ENCODE data around the gene C4orf50. TPM values are rescaled to one million over a fixed set of nuclear protein-coding genes. Genes with fewer than 3 reads are reported as not detected.

Gene C4orf50
- total and polyA plus RNA-seq, 2 of the 13 experiments (the other 11 are each of a cell fraction or from before 2014, with no cell fraction given), result not detected

- ChIA-PET POLR2A (no interaction called here), CTCF (ENCODE audit: low intra/inter-chr PET ratio, low total read pairs) (no interaction called here)
- no peaks in the 10 kb centered on the region for H3K9me3 ChIP-seq (ENCODE audit: low read length)
- TF ChIP-seq ATF1 (CRISPR knock-in tag; IDR thresholded peaks at IDR 0.05) (no peak), ZFP36L1 (CRISPR knock-in tag; IDR thresholded peaks at IDR 0.05) (no peak), ZNF7 (CRISPR knock-in tag; IDR thresholded peaks at IDR 0.05) (no peak), U2AF2 (IDR thresholded peaks at IDR 0.05; ENCODE audit: low read depth, low read length) (no peak), ZNF75D (CRISPR knock-in tag; IDR thresholded peaks at IDR 0.05; ENCODE audit: borderline replicate concordance) (no peak)
- TF ChIP-seq, protein P1, sequence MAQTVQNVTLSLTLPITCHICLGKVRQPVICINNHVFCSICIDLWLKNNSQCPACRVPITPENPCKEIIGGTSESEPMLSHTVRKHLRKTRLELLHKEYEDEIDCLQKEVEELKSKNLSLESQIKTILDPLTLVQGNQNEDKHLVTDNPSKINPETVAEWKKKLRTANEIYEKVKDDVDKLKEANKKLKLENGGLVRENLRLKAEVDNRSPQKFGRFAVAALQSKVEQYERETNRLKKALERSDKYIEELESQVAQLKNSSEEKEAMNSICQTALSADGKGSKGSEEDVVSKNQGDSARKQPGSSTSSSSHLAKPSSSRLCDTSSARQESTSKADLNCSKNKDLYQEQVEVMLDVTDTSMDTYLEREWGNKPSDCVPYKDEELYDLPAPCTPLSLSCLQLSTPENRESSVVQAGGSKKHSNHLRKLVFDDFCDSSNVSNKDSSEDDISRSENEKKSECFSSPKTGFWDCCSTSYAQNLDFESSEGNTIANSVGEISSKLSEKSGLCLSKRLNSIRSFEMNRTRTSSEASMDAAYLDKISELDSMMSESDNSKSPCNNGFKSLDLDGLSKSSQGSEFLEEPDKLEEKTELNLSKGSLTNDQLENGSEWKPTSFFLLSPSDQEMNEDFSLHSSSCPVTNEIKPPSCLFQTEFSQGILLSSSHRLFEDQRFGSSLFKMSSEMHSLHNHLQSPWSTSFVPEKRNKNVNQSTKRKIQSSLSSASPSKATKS (CRISPR knock-in tag; IDR thresholded peaks at IDR 0.05), result no peak
- TF ChIP-seq, protein P2, sequence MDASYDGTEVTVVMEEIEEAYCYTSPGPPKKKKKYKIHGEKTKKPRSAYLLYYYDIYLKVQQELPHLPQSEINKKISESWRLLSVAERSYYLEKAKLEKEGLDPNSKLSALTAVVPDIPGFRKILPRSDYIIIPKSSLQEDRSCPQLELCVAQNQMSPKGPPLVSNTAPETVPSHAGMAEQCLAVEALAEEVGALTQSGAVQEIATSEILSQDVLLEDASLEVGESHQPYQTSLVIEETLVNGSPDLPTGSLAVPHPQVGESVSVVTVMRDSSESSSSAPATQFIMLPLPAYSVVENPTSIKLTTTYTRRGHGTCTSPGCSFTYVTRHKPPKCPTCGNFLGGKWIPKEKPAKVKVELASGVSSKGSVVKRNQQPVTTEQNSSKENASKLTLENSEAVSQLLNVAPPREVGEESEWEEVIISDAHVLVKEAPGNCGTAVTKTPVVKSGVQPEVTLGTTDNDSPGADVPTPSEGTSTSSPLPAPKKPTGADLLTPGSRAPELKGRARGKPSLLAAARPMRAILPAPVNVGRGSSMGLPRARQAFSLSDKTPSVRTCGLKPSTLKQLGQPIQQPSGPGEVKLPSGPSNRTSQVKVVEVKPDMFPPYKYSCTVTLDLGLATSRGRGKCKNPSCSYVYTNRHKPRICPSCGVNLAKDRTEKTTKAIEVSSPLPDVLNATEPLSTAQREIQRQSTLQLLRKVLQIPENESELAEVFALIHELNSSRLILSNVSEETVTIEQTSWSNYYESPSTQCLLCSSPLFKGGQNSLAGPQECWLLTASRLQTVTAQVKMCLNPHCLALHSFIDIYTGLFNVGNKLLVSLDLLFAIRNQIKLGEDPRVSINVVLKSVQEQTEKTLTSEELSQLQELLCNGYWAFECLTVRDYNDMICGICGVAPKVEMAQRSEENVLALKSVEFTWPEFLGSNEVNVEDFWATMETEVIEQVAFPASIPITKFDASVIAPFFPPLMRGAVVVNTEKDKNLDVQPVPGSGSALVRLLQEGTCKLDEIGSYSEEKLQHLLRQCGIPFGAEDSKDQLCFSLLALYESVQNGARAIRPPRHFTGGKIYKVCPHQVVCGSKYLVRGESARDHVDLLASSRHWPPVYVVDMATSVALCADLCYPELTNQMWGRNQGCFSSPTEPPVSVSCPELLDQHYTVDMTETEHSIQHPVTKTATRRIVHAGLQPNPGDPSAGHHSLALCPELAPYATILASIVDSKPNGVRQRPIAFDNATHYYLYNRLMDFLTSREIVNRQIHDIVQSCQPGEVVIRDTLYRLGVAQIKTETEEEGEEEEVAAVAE (CRISPR knock-in tag; IDR thresholded peaks at IDR 0.05; ENCODE audit: borderline replicate concordance), result no peak
- TF ChIP-seq, protein P3, sequence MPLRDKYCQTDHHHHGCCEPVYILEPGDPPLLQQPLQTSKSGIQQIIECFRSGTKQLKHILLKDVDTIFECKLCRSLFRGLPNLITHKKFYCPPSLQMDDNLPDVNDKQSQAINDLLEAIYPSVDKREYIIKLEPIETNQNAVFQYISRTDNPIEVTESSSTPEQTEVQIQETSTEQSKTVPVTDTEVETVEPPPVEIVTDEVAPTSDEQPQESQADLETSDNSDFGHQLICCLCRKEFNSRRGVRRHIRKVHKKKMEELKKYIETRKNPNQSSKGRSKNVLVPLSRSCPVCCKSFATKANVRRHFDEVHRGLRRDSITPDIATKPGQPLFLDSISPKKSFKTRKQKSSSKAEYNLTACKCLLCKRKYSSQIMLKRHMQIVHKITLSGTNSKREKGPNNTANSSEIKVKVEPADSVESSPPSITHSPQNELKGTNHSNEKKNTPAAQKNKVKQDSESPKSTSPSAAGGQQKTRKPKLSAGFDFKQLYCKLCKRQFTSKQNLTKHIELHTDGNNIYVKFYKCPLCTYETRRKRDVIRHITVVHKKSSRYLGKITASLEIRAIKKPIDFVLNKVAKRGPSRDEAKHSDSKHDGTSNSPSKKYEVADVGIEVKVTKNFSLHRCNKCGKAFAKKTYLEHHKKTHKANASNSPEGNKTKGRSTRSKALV (CRISPR knock-in tag; IDR thresholded peaks at IDR 0.05), result no peak
- no peaks in the 10 kb centered on the region for H3K79me2 ChIP-seq (ENCODE audit: insufficient read depth, low read length)
- no peak for FAIRE-seq
- H3K4me1 ChIP-seq (ENCODE audit: insufficient read depth, low read length), result no peaks in the 10 kb centered on the region
- H2AFZ ChIP-seq (ENCODE audit: low read length), result no peak overlapping the region
- in situ Hi-C loops (cut with HindIII; ENCODE audit: extremely low pct_ligation_motif_present, low pct_unique_long_range_greater_than_20kb) (no loop called here), intact Hi-C loops (cut with micrococcal nuclease; ENCODE audit: unreplicated experiment) (no loop called here)
- peaks cover 5 to 22% of the 10 kb centered on the region in 2 experiments; a peak in 4 of 5 replicates for H3K27me3 ChIP-seq (ENCODE audit: control insufficient read depth in 1 of 2, insufficient read depth in 2 of 2, low read length in 2 of 2)
- ATAC-seq, result no peak
- no peak overlapping the region for H3K9ac ChIP-seq (ENCODE audit: insufficient read depth, low read depth, low read length)
- H3K36me3 ChIP-seq (replicated peaks in 1 of 2; ENCODE audit: control insufficient read depth in 1 of 2, insufficient read depth in 2 of 2, low read length in 2 of 2), result no peaks in the 10 kb centered on the region
- no peak overlapping the region for H3K27ac ChIP-seq (ENCODE audit: extremely low read length, insufficient read depth, low read length)
- H4K20me1 ChIP-seq (ENCODE audit: insufficient read depth, low read length), result peaks cover 4% of the 10 kb centered on the region; the same call in 1 of the 2 replicates
- no peak overlapping the region for H3K4me3 ChIP-seq (replicated peaks in 1 of 3; ENCODE audit: insufficient read depth in 1 of 3, low read depth in 2 of 3, low read length in 3 of 3)
- no TSS peak for BruUV-seq (replicated peaks)
- H3K4me2 ChIP-seq (ENCODE audit: low read depth, low read length), result no peak overlapping the region
- no peak for DNase-seq (ENCODE audit: low spot score)
- WGBS (ENCODE audit: low lambda C conversion rate), result 45% methylated on average over 13 of the region's 81 CpGs
Observed at GRCh38 chr4:5888222-5889001, 129.8 kb downstream of the C4orf50 start.

Measured in HepG2 (cell line).